ENCODE data around the gene MMP23B.
"Not testable (repeated sequence)": the region's sequence is repeated elsewhere in the genome, so short reads cannot be mapped to it uniquely, and the experiment has no call there.

- not testable (repeated sequence) for TF ChIP-seq ZNF274 (IDR thresholded peaks at IDR 0.05; ENCODE audit: low read depth, low read length); YY1 (IDR thresholded peaks at IDR 0.05; ENCODE audit: insufficient read depth, insufficient read length)
These were observed 26.9 kb downstream of the MMP23B start, which contains the start of gene CDK11B for GRCh38 chr1:1658583-1659549.
